ENCODE measurements around the gene COL2A1. TPM values are rescaled to one million over a fixed set of nuclear protein-coding genes. Genes with fewer than 3 reads are reported as not detected.

COL2A1 gene
- total RNA-seq, 1 experiment from 2014 or later: not detected

GRCh38 chr12:47946413-47947323 is 57.6 kb downstream of the COL2A1 start:
- DNase-seq (ENCODE audit: low spot score): no peak

- no peak for DNase-seq (ENCODE audit: low spot score)
Observed at GRCh38 chr12:47945341-47945728, 58.9 kb downstream of the COL2A1 start.

DNA sequence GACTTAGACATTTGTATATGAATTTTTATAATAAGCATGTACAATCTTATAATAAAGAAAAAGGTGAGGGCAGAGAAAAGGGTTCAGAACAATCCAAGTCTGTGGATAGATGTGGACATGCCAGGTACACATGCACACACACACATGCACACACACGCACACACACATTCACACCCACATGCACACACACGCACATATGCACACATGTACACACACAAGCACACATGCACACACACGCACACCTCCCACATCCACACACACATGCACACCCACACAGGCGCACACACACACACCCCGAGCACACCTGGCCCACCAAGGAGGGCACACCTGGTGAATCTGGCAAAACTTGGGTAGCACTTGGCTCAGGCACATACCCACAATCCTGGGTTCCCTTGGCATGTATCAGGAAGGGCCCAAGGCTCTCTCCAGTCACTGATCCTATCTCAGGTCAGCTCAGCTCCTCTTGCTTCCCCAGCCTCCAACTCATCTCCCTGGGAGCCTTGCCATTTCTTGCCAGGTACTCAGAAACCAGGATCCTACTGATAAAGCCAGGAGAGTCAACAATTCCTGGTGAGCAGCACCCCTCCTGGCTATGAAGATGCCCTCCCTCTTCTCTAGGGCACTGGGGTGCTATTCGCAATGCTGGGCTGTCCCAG is 59.5 kb downstream of the COL2A1 start:
- DNase-seq (ENCODE audit: low spot score): no peak

DNA sequence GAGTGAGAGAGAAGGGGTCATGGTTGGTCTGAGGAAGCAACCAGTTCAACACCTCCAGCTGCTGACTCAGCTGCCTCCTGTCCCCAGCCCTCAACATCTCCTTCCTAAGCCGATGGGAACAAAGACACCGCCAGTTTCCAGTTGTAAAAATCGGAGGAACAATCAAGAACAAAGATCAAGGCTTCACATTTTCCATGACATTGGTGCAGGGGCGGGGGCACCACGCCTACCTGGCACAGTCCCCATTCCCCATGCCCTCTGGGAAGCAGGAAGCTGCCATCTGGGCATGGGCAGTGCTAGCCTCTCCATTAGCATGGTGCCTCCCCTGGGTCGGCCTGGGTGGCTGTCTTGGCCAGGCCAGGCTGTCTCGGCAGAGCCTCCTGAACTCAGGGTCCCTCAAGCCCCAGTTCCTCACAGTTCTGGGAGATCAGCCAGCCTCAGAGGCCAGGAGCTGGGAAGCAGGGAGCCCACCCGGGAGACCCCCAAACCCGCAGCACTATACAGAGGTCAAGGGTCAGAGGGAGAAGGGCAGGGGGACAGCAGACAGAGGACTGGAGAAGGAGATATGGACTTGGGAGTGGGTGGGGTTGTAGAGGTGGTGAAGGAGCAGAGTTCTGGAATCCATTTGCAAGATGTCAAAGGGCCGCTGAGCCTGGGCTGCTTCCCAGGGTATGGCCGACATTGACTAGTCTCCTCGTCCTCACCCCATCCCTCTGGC is 60.5 kb downstream of the COL2A1 start:
- peak; percentile 31 for DNase-seq (ENCODE audit: low spot score)

DNA sequence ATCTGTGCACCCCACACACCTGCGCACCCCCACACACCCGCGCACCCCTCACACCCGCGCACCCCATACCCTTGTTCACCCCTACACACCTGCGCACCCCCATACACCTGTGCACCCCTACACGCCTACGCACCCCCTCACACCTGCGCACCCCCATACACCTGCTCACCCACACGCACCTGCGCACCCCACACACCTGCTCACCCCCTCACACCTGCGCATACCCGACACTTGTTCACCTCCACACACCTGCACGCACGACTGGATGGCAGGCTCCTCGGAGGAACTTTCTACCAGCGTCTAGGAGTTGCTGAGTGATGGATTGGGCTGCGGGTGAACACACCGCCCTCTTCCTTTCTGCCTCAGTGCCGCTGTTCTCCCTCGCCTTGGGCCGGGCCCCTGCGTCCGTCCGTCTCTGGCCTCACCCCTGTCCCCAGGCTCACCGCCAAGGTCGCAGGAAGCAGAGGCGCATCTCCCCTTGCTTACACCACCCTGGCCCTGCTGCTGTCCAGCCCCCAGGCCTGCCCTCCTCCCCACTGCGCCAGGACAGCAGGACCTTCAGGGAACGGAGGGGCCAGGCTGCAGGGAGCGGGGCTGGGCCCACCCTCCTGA is 61.6 kb downstream of the COL2A1 start:
- no peak for DNase-seq (ENCODE audit: low spot score)

DNA sequence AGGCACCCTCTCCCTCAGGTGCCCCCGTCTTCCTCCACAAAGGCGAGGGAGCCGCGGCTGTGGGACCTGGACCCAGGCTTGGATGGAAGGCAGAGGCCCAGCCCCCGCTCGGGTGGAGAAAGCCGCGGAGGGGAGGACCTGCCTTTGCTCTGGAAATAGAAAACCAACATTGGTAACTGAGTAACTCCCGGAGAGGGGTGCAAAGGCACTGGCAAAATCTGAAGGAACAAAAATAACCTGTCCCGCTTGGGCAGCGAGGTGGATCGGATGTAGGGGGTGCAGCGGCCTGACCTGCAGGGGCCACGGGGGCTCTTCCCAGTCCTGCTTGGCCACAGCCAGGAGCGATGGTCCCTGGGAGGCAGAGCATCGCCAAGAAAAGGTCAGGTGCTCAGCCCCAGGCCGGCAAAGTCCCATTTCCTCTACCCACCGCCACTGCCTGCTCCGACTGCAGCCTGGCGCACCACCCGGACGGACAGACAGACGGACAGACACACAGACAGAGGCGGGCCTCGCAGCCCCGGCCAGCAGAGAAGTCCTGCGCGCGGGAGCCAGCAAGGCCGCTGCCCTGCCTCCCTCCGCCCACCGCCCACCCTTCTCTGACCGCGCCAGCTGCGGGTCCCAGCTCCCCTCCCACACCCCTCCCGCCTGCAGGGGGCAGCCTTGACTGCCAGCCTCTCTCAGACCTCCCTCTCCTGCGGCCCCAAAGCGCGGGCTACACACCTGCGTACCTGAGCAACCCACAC is 62.2 kb downstream of the COL2A1 start:
- no peak for DNase-seq (ENCODE audit: low spot score)

- no peak for DNase-seq (ENCODE audit: low spot score)
Observed at GRCh38 chr12:47941475-47941780, 62.8 kb downstream of the COL2A1 start.

DNA sequence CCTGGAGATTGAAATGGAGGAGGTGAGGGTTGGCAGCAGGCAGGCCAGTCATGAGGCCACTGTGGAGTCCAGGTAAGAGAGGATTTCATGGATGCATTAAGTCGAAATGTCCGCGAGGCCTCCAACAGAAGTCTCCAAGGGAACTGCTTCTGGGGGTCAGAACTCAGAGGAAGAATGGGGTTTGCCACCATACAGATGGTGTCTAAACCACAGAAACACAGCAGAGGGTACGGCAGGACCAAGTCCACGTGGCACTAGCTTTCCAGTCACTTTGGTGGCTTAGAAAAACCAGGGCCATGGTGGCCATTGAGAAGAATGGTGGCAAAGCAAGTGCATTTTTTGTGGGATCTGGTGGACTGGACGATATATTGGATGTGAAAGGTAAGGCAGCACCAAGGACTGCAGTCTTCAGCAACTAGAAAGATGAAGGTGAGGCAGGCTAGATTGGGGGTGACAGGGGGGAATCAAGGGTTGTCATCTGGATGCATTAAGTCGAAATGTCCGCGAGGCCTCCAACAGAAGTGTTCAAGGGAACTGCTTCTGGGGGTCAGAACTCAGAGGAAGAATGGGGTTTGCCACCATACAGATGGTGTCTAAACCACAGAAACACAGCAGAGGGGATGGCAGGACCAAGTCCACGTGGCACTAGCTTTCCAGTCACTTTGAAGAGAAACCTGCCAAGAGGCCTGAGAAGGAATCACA is 63.4 kb downstream of the COL2A1 start:
- no peak for DNase-seq (ENCODE audit: low spot score)

DNA sequence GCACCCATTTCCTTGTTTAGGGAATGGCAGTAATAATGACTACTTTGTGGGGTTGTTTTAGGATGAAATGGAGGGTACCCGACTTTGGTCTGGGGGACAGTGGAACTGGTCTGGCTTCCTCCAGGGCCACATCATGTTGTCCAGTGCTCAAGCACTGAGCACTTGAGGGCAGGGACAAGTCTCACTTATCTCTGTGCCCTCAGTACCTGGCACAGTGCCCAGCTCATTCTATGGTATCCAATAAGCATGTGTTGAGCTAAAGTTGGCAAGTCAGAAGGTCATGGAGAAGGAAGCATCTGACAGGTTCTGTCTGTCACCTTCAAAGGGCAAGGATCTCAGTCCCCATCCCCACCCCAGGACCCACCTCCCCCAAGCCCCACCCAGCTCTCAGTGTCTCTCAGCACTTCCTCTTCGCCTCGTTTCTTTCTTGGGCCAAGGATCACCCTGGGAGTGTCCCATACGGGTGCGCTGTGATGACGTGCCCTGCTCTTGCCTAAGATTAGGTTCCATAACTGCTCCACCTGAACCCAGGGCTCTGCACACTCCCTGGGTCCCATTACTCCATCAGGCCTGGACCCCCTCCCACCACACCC is 65.2 kb downstream of the COL2A1 start:
- DNase-seq (ENCODE audit: low spot score): peak; percentile 33

DNA sequence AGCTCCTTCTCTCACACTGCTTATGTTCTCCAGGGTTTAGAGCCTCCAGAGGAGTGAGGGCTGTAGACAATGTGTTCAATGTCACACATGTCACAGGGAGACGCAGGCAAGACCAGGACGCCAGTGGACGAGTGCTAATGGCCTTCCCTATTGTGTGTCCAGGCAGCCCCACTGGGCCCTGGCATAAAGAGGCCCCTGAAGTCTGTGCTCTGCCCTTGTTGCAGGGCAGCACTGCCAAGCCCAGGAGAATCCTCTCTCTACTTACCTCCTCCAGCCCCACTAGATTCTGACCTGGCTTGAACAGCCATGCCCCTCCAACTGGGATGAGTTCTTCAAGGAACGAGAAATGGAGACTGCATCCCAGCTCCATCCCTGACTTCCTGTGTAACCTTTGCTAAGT is 65.7 kb downstream of the COL2A1 start:
- DNase-seq (ENCODE audit: low spot score): no peak

GRCh38 chr12:47938093-47938492 is 66.2 kb downstream of the COL2A1 start:
- DNase-seq (ENCODE audit: low spot score): no peak

GRCh38 chr12:47935184-47935583 is 69.1 kb downstream of the COL2A1 start:
- no peak for DNase-seq (ENCODE audit: low spot score)

- no peak for DNase-seq (ENCODE audit: low spot score)
Observed at GRCh38 chr12:47931187-47931586, 73.1 kb downstream of the COL2A1 start.

GRCh38 chr12:47930634-47931033 is 73.6 kb downstream of the COL2A1 start:
- no peak for DNase-seq (ENCODE audit: low spot score)

GRCh38 chr12:47927346-47927745 is 76.9 kb downstream of the COL2A1 start:
- DNase-seq (ENCODE audit: low spot score): no peak

Other genes with a start within 250 kb of the COL2A1 start
- gene RAPGEF3, start 245.6 kb downstream of the COL2A1 start, total RNA-seq (2014; rRNA removed; shearing (Covaris generic)): 38.2 and 44.1 TPM in 2 replicates
- 31.1 and 35.7 TPM in 2 replicates for gene SLC48A1, start 231.2 kb downstream of the COL2A1 start, total RNA-seq (2014; rRNA removed; shearing (Covaris generic))
- gene HDAC7, start 184.6 kb downstream of the COL2A1 start, total RNA-seq (2014; rRNA removed; shearing (Covaris generic)): 51.7 and 55.6 TPM in 2 replicates
- 15.3 and 15.4 TPM in 2 replicates for gene VDR, start 99.5 kb downstream of the COL2A1 start, total RNA-seq (2014; rRNA removed; shearing (Covaris generic))
- gene TMEM106C, start 40.9 kb downstream of the COL2A1 start, total RNA-seq (2014; rRNA removed; shearing (Covaris generic)): 126 and 132 TPM in 2 replicates
- gene SENP1, start 101.6 kb upstream of the COL2A1 start, total RNA-seq (2014; rRNA removed; shearing (Covaris generic)): 9.4 and 10.6 TPM in 2 replicates
- gene PFKM, start 114.9 kb upstream of the COL2A1 start, total RNA-seq (2014; rRNA removed; shearing (Covaris generic)): 50.4 and 61.8 TPM in 2 replicates
- gene ASB8, start 153.0 kb upstream of the COL2A1 start, total RNA-seq (2014; rRNA removed; shearing (Covaris generic)): 18.1 and 22.1 TPM in 2 replicates
- not detected in 2 replicates for gene CCDC184, start 179.2 kb upstream of the COL2A1 start, total RNA-seq (2014; rRNA removed; shearing (Covaris generic))
- not detected in 2 replicates for gene OR10AD1, start 198.8 kb upstream of the COL2A1 start, total RNA-seq (2014; rRNA removed; shearing (Covaris generic))

Measured in HT-29 (cell line).